Stimulated activated CD8-positive, alpha-beta memory T cell treated with anti-CD3 and anti-CD28 coated beads, Interleukin-12 subunit alpha, Interleukin-12 subunit beta, amount 100 ng/mL, for 24 hours (primary cell): Measurements from ENCODE around the gene SLC41A1.

Experiments used
- DNase-seq: peaks from one replicate; pipeline ENCODE4 v3.0.0-alpha.2; 2020; ENCODE audit errors: extremely low read depth

SLC41A1 gene

DNA sequence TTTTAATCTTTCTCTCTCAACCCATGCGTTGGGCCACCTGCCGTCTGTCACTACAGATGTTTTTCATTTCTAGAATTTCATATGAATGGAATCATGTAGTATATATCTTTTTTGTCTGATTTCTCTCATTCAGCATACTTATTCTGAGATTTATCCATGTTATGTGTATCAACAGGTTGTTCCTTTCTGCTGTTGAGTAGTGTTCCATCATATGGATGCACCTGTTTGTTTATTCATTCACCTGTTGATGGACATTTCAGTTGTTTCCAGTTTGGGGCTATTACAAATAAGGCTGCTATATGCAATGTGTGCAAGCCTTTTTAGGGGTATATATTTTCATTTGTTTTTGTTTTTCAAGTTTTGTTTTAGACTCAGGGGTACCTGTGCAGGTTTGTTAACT, 9.4 kb upstream of the SLC41A1 start:
- DNase-seq = no peak

DNA sequence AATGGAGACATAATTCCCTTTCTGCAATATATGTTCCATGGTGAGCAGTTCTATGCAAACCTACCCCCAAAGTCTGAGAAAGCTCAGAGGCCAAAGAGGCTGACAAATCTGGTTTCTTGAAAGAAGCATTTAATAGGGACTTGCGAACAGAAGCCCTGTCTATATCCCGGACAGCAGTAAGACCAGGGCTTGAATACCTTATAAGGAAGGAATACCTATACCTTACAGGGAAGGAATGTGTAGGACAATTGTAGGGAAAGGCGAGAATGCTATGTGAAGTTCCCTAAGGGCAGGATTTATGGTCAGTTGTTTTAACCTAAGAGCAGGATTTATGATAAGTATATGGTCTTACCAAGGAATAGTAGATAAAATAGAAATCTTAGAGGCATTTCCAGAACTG, 5.0 kb upstream of the SLC41A1 start:
- no peak for DNase-seq

DNA sequence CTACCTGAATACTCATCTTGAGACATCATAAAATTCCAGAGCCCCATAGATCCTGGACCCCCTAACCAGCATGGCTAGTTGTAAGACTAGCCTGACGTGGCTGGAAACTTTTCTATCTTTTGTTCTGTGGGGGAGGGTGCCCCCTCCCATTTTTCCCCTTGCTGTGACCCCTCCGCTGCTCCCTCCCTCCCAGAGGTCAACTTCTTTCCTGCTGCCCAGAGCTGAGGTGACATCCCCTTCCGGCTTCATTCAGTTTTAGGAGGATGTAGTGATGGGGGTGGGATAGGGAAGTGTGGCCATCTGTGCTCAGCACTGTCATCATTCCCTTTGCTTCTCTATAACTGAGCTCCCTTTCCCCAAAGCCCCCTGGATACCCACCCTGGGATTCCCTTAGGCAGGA, 4.4 kb upstream of the SLC41A1 start:
- DNase-seq = no peak

DNA sequence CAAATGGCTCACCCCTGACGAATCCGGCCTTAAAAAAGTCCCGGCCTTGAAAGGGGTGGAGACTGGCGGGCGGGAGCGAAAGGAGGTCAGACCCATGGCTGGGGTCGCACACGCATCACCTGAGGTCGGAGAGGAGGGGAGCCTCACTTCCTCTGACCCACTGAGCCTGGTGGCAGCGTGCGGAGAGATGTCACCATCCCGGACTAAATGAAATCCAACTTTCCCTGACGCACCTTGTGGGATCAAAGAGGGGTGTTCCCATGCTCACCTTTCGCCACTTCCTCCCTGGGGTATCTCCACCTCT, 709 bp upstream of the SLC41A1 start:
- DNase-seq = no peak

DNA sequence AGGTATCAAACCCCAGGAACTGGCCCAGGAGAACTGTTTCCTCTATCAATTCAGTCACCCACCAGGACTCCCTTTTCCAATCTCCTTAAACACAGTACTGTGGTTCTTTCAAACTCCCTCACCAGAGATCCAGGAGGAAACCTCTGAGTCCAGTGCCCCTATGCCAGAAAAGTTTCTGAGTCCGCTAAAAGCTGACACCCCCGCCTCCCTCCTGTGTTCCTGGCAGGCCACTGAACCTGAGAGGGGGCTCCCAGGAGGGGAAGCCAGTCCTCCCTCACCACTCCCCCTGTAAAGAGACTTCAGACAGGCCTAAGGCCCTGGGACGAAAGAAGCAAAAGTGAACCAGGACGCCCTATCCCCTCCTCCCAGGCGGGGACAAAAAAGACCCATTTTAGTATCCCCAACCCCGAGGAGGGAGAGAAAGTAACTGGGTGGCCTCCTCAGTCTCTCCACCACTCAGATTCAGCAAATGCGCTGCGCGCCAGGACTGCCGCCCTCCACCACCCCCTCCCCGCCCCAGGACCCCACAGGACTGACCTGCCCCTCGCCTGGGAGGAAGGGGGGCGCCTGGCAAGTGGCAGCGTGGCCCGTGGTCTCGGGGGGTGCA, 624 bp downstream of the SLC41A1 start:
- no peak for DNase-seq

DNA sequence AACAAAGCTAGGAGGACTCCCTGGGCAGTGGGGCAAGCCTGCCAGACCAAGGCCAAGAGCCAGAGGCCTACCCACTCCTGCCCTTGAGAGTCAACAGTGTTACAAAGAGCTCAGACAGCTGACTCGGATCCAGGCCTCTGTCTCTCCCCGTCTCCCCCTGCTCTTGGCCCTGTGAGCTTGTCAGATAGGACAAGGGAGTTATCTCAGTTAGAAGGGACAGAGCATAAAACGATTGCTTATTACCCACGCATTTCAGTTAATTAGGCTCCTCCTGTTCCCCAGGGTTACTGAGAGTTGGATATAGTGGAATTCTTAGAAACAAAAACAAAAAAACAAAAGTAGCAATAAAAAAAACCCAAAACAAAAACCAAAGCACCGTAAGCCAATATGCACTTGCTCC, 1.3 kb downstream of the SLC41A1 start:
- no peak for DNase-seq

DNA sequence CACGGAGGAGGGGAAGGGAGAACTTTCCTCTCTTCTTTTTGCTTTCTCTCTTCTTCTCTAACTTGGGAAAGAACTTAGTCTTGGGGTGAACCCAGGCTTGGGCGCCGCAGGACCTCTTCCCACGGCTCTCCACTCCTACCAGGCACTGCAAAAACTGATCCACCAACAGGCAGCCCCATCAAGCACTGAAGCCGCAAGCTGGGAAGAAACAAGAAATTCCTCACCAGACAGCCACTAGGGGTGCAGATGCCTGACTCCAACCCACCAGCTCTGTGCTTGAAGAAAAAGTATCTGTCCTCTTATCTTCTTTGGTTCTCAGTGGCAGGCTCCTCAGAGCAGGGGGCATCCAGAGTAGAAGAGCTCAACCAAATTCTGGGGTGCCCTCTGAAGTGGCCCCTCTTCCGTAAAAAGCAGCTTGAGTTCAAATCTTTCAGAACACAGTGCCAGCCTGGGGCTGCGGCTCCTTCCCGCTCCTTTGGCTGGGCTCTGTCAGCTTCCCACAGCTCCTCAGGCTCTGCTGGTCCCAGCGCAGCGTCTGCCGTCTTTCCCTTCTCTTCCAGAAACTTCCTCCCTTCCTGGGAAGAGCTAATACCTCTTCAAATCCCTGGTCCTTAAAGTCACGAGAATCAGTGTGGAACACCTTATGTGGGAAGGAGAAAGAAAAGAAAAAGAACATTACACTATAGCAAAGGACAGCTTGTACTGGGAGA, 2.4 kb downstream of the SLC41A1 start:
- no peak for DNase-seq

DNA sequence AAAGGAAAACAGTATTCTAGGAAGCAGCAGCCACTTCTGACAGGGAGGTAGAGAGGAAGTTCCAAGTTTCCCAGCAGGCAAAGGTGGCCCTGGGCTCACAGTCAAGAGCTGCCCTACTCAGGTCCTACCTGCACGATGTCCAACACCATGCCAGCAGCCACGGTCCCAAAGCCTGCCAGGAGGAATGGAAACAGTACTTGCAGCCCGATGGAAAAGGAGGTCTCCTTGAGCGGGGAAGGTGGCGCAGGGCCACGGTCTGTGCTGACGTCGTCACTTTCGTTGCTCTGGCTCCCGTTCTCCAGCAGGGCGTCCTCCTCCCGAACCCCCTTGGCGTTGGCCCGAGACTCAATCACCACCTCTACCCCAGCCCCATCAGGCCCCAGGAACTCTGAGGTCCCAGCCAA, 3.1 kb downstream of the SLC41A1 start:
- DNase-seq = no peak

DNA sequence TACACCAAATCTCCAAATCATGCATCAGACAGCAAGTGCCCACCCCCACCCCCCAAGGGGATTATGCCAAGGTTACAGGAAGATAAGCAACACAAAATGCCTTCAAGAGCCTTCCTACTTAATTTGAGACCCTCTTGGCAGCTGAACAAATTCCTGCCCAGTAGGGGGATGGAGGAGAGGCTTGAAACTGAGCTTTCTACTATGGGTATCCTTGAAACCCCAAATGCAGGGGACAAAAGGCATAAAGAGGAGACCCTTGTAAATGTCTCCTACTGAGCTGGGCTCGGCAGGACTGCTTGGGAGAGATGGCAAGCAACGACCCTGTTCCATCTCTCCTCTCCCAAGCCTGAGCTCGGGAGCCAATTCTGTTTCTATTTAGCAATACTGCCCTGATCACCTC, 3.5 kb downstream of the SLC41A1 start:
- DNase-seq = no peak

DNA sequence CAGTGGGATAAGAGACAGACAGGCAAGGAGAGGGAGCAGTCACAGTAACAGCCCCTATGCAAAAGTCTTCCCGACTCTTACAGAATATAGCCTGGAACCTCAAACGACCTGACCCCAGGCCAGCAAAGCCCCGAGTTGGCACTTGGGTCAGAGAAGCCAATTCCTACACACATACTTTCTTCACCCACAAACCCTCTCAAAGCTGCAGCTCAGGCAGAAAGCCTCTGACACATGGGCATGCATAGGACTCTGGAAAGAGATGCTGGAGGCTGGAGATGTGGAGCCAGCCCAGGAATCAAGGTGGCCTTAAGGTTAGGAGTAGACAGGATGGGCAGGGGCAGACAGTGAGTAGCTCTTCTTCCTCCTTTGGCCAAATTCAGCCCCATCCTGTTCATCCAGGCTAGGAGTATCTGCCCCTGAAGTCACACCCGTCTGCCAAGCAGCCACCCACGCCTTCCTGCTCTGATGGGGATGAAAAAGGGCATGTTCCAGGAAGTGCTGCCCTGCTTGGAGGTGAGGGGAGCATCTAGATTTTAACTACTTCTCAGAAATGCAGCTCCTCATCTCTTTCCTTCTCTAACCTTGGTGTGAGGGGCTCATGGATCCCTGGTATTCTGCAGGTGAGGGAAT, 7.8 kb downstream of the SLC41A1 start:
- no peak for DNase-seq

DNA sequence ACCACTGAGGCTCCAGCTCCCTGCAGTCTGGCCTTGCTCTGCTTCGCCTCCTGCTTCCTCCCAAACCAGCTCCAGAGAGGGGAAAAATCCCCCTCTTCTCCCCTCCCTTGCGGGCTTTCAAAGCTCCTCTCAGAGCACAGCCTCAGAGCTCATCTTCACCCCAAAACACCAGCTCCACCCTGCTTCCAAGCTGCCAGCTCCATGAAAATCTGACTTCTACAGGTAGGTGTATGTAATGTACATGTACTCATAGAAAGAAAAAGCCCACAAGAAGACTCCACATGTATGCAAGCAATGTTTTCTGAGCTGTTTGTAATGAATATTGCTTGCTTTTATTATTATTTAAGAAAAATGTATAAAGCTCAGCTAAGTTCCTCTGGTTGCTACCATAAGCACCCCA, 8.4 kb downstream of the SLC41A1 start:
- DNase-seq = no peak

DNA sequence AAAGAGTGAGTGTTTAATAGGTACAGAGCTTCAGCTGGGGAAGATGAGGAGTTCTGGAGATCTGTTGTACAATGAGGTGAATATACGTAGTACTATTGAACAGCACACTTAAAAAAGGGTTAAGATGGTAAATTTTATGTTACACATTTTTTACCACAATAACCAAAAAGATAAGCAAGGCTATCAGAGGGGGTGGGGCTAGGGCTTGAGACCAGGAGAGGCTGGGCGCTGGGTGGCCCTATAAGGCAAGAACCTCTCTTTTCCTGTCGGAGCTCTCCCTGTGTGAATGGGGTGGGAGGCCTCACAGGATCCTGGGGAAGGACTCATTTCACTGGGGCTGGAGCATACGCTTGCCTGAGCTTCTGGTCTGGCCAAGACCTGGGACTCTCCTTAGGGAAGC, 9.0 kb downstream of the SLC41A1 start:
- DNase-seq = no peak

DNA sequence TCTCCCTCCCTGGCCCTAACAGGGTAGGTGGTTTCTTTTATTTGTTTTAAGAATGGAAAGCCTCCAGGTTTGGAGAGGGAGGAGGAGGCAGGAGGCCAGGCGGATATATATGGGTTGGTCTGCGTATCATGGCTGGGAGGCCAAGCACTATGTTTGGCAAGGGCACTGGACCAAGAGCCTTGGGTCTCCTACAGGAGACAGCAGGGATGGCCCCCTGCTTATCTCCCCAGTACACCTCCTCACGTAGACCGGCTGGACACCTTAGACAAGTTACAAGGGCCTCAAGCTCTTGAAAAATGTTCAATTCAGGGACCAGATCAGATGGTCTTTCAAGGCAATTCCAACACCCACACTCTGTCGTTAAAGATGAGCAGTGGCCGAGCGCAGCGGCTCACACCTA, 10.9 kb downstream of the SLC41A1 start:
- no peak for DNase-seq

DNA sequence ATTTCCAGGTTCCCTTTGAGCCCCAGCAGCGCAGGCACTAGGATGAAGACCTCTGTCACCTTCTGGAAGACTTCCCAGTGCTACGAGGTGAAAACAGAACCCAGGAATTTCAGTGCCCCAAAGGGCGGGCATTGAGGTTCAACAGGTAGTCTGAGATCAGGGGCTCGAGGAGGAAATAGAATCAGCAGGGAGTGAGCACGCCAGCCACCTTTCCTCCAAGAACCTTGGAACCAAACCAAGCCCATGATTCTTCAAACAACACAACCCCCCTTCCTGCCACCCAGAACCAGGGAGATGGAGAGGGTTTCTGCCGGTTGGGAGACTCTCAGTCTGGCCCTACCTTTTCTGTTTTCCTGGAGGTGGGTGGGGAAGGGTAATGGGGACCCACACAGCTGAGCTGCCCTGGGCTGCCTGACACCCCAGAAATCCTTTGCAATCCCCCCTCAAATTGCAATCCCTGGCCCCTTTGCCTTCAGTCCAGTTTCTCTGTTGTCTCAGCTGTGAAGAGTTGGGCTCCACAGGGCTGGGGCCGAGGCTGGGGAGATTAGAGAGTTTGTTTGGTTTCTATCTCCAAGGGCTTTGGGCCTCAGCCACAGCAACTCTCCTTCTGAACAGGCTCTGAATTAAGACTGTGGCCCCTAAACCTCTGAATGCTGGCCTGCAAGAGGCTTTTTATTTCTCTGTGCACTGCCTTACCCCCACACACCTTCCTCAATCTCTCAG, 11.9 kb downstream of the SLC41A1 start:
- no peak for DNase-seq

DNA sequence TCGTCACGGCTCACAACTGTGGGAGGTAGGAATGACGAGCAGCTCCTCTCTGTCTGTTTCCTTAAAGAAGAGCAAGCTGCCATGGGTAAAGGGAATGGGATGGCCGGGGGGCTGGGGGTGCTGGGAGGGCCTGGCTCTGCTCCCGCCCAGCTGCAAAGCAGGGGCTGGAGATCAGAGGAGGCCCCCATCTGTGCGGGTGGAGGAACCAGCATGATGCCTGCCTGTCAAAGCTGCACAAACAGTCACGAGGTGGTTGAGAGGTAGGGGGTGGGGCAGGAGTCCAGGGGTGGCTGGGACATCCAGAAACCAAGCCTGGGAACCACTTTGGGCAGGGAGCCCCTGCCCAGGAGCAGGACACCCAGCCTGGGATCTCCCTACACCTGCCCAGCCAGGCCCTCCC, 12.6 kb downstream of the SLC41A1 start:
- no peak for DNase-seq

DNA sequence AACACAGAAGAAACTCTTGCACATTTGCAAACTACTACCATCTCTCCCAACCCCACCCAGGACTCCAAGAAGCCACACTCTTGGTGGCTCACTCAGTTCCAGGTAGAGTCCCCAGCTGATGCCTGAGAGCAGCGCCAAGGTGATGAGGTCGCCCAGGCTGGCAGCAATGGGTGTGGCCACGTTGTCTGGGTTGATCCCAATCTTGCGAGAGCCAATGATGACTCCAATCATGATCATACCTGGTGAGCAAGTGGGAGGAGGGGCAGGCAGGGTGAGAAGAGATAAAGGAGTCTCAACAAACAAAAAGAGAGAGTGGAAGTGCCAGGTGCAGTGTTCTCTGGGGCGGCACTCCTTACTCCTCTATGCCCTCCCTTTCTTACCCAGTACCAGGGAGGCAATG, 14.4 kb downstream of the SLC41A1 start:
- DNase-seq = no peak

DNA sequence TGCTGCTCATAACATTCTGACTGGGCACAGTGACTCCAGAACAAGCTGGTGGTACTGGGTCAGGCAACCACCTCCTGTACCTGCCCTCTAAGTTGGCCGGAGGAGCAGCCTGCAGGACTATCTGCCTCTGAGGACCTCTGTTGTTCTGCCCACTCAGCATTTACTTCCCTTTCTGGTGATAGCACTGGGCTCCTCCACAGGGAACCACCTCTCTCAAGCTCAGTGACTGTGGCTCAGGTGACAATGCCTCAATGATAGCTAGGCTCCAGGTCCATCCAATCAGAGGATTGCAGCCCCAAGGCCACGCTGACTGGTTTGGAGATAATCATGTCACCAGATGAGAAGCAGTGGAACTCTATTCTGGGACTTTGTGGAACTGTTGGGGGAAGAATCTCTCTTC, 15.8 kb downstream of the SLC41A1 start:
- DNase-seq = no peak

DNA sequence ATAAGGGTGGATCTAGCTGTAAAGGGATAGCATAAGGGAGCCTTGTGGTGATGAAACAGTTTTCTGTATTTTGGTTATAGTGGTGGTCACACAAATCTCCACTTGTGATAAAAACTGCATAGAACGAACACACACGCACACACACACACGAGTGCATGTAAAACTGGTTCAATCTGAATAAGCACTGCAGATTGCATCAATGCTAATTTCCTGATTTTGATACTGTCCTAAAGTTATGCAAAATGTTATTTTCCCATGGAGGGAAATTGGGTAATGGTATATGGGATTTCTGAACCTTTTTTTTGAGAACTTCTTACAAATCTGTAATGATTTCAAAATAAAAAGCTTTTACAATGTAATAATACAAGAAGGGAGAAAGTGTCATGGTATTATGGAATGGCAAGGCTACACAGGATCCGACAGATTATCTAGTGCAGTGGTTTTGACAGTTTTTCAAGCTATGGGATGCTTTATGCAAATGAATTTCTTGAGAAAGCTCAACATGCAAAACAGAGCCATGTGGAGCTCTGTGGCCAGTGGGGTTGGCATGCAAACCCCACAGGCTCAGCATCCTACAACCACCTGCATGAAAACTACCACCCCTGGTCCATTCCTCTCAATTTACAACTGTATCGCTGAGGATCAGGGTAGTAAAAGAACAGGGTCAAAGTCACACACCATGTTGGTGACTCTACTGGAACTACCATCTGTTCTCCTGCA, 18.8 kb downstream of the SLC41A1 start:
- DNase-seq = no peak

DNA sequence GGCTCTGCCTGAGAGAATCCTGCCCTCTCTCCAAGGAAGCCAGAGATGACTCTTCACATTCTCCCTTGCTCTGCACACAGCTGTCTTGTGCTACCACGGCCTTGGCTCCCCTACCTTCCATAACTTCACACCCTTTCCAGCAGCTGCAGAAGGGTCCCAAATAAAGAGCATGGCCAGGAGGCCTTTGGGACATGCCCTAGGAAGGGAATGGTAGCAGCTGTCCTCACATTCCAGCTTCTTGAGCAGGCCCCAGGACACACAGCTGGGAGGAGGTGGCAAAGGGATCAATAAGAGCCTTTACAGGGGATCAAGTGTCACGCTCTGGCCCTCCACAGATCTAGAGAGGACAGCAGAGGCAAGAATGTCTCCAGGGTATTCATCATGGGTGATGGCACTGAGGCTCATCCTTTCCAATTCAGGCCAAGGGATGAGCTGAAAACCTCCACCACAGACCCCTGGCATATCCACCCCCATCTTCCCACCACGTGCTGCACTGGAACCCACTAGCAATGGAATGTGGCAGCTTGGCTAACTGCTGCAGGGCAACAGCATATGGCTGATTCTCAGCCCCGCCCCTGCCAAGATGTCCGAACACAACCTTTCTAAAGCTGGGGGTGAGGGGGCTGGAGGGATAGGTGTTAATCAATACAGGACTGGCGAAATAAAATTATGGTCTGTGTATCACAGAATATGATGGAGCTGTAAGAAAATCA, 19.9 kb downstream of the SLC41A1 start:
- DNase-seq = no peak

DNA sequence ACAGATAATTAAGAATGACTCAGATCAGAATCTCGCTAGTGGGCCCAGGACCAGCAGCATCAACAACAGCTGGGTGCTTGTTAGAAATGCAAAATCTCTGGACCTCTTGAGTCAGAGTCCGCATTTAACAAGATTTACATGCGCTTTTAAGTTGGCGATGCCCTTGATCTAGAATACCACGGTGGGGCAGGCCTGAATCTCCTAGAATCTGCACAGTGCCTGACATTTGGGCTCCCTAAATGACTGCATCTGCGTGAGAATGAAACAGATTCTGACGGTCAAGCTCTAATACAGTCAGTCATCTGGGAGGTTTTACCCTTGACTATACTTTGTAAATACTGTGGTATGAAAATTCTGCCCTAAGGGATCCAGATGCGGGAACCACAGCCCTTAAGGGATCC, 20.5 kb downstream of the SLC41A1 start:
- no peak for DNase-seq

DNA sequence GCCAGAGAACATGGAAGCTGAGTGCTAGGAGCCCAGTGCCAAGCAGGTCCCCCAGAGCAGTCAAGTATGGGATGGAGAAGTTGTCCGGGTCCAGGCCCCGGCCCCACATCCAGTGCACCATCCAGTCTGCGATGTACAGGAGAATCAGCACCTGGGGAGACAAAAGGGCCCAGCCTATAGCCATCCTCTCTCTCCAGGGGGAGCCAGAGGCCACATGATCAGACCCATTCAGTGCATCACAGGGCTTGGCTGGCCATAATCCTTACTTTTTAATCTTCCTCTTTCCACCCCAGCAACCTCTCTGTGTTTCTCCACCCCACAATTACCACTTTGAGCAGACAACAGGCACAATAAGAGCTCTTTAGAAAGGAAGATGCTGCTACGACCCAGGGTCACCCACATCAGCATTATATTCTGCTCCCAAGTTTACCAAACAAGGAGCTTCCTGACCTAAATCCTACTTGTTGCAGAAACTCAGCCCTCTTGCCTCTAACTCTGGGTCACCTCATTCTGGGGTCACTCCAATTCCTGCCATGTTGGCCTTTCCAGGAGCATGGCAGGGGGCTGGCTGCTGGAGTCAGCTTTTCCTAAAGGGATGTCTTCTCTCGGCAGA, 21.3 kb downstream of the SLC41A1 start:
- no peak for DNase-seq
